ENCODE measurements around the gene LRP8. TPM values are rescaled to one million over a fixed set of nuclear protein-coding genes. Genes with fewer than 3 reads are reported as not detected.

The LRP8 gene
- total RNA-seq, 1 experiment from 2014 or later, result 69.5 TPM

- H3K4me1 Mint-ChIP-seq, result peaks cover 19% of the 10 kb centered on the region
- ATAC-seq (peak; percentile 60), DNase-seq (ENCODE audit: low spot score) (no peak)
- no peak overlapping the region for H3K27ac Mint-ChIP-seq
- H3K4me3 Mint-ChIP-seq, result no peak overlapping the region
- TF ChIP-seq ZNF281 (CRISPR knock-in tag; IDR thresholded peaks at IDR 0.05) (no peak), MYBL2 (CRISPR knock-in tag; IDR thresholded peaks at IDR 0.05) (no peak), GRHL2 (CRISPR knock-in tag; IDR thresholded peaks at IDR 0.05; ENCODE audit: insufficient replicate concordance, severe bottlenecking) (no peak), ZSCAN18 (CRISPR knock-in tag; IDR thresholded peaks at IDR 0.05) (no peak), CREB1 (CRISPR knock-in tag; IDR thresholded peaks at IDR 0.05) (no peak), RORB (CRISPR knock-in tag; IDR thresholded peaks at IDR 0.05) (no peak), ZNF121 (CRISPR knock-in tag; IDR thresholded peaks at IDR 0.05) (no peak), JAZF1 (CRISPR knock-in tag; IDR thresholded peaks at IDR 0.05) (no peak), MLX (CRISPR knock-in tag; IDR thresholded peaks at IDR 0.05) (no peak), AR (CRISPR knock-in tag; IDR thresholded peaks at IDR 0.05) (no peak), ATF6 (CRISPR knock-in tag; IDR thresholded peaks at IDR 0.05) (no peak), ZNF263 (CRISPR knock-in tag; IDR thresholded peaks at IDR 0.05; ENCODE audit: low read depth) (no peak), PRRX2 (CRISPR knock-in tag; IDR thresholded peaks at IDR 0.05) (no peak)
- peaks cover 5% of the 10 kb centered on the region for H3K27me3 Mint-ChIP-seq (ENCODE audit: low read depth)
- POLR2A ChIA-PET, result no interaction called here
- no peaks in the 10 kb centered on the region; the same call in 1 of the 2 replicates for H3K9me3 Mint-ChIP-seq
- CTCF ChIA-PET, result no interaction called here
- H3K36me3 Mint-ChIP-seq, result no peaks in the 10 kb centered on the region
These were observed 23.2 kb upstream of the LRP8 start for GRCh38 chr1:53350853-53351767.
